Measurements from ENCODE around the gene CIT. TPM values are rescaled to one million over a fixed set of nuclear protein-coding genes. Genes with fewer than 3 reads are reported as not detected.

CIT gene
- total RNA-seq, 1 donor from 2014 or later: 98.5 TPM

- Histone ChIP-seq H3K4me1 (peaks cover 15% of the 10 kb centered on the region), H3K79me2 (ENCODE audit: low read depth) (peaks cover 15% of the 10 kb centered on the region), H3F3A (ENCODE audit: low read depth) (peaks cover 19% of the 10 kb centered on the region), H3K4me3 (no peak overlapping the region), H4K20me1 (ENCODE audit: low read depth) (peaks cover 46% of the 10 kb centered on the region), H3K36me3 (no peaks in the 10 kb centered on the region), H3K4me2 (peak overlapping the region; percentile 85), H3K27ac (no peak overlapping the region), H2AFZ (replicated peaks) (no peak overlapping the region), H3K9me3 (ENCODE audit: low read depth) (peaks cover 8% of the 10 kb centered on the region), H3K9ac (no peak overlapping the region), H3K27me3 (no peaks in the 10 kb centered on the region)
- Mint-ChIP-seq H3K27me3 (ENCODE audit: insufficient read depth, low read depth) (no peaks in the 10 kb centered on the region), H3K27ac (no peak overlapping the region), H3K4me1 (peaks cover 30% of the 10 kb centered on the region), H3K4me3 (peak overlapping the region; percentile 17), H3K9me3 (peaks cover 2% of the 10 kb centered on the region), H3K36me3 (peaks cover 17% of the 10 kb centered on the region)
- peak; percentile 17 for DNase-seq (ENCODE audit: low spot score)
- TF ChIP-seq CTCF (IDR thresholded peaks at IDR 0.05) (no peak), EZH2phosphoT487 (IDR thresholded peaks at IDR 0.05) (no peak), EZH2 (IDR thresholded peaks at IDR 0.05) (no peak)
Measured at GRCh38 chr12:119802472-119802871, 74.6 kb downstream of the CIT start.

- no peak for DNase-seq (ENCODE audit: low spot score)
- H3K4me1 Mint-ChIP-seq: no peaks in the 10 kb centered on the region
- TF ChIP-seq EZH2phosphoT487 (IDR thresholded peaks at IDR 0.05): no peak
- no peak for TF ChIP-seq EZH2 (IDR thresholded peaks at IDR 0.05)
- TF ChIP-seq CTCF (IDR thresholded peaks at IDR 0.05): no peak
- Histone ChIP-seq H4K20me1 (ENCODE audit: low read depth) (peaks cover 12% of the 10 kb centered on the region), H3K4me3 (no peak overlapping the region), H3K79me2 (ENCODE audit: low read depth) (peaks cover 3% of the 10 kb centered on the region), H3K36me3 (no peaks in the 10 kb centered on the region), H2AFZ (replicated peaks) (no peak overlapping the region), H3K9ac (no peak overlapping the region), H3K4me1 (no peaks in the 10 kb centered on the region), H3K4me2 (no peak overlapping the region), H3K27me3 (no peaks in the 10 kb centered on the region), H3K27ac (no peak overlapping the region), H3F3A (ENCODE audit: low read depth) (no peaks in the 10 kb centered on the region), H3K9me3 (ENCODE audit: low read depth) (no peaks in the 10 kb centered on the region)
- peaks cover 18% of the 10 kb centered on the region for H3K36me3 Mint-ChIP-seq
- H3K4me3 Mint-ChIP-seq: no peak overlapping the region
- no peaks in the 10 kb centered on the region for H3K9me3 Mint-ChIP-seq
- no peaks in the 10 kb centered on the region for H3K27me3 Mint-ChIP-seq (ENCODE audit: insufficient read depth, low read depth)
- no peak overlapping the region for H3K27ac Mint-ChIP-seq
Measured at GRCh38 chr12:119797090-119797489, 80.0 kb downstream of the CIT start.

GRCh38 chr12:119796292-119796691 is 80.8 kb downstream of the CIT start:
- Histone ChIP-seq H3K9ac (no peak overlapping the region), H3K36me3 (no peaks in the 10 kb centered on the region), H2AFZ (replicated peaks) (no peak overlapping the region), H3K4me1 (no peaks in the 10 kb centered on the region), H3K79me2 (ENCODE audit: low read depth) (no peaks in the 10 kb centered on the region), H3K27ac (no peak overlapping the region), H3K4me3 (no peak overlapping the region), H3K27me3 (no peaks in the 10 kb centered on the region), H3K4me2 (no peak overlapping the region), H3F3A (ENCODE audit: low read depth) (no peaks in the 10 kb centered on the region), H3K9me3 (ENCODE audit: low read depth) (no peaks in the 10 kb centered on the region), H4K20me1 (ENCODE audit: low read depth) (peaks cover 4% of the 10 kb centered on the region)
- DNase-seq (ENCODE audit: low spot score): no peak
- H3K27me3 Mint-ChIP-seq (ENCODE audit: insufficient read depth, low read depth): no peaks in the 10 kb centered on the region
- no peaks in the 10 kb centered on the region for H3K9me3 Mint-ChIP-seq
- H3K27ac Mint-ChIP-seq: no peak overlapping the region
- TF ChIP-seq CTCF (IDR thresholded peaks at IDR 0.05) (no peak), EZH2 (IDR thresholded peaks at IDR 0.05) (no peak), EZH2phosphoT487 (IDR thresholded peaks at IDR 0.05) (no peak)
- no peak overlapping the region for H3K4me3 Mint-ChIP-seq
- H3K36me3 Mint-ChIP-seq: peaks cover 17% of the 10 kb centered on the region
- H3K4me1 Mint-ChIP-seq: no peaks in the 10 kb centered on the region

All from neural progenitor cell (in vitro differentiated cells).